BLaER1 treated with 17β-estradiol and CSF1 and Interleukin-3, amounts not matched to agents 10 nM and 100 nM (cell line): ENCODE measurements around the gene SPOCK3.
"Not testable (repeated sequence)": the region's sequence is repeated elsewhere in the genome, so short reads cannot be mapped to it uniquely, and the experiment has no call there.

Experiments
- H3K27ac ChIP-seq, 11 experiments: shearing (Covaris generic); formaldehyde crosslinking; 2 replicates each; pipeline ENCODE4 v1.8.1; 2022
- H3K27me3 ChIP-seq, 11 experiments: shearing (Covaris generic); formaldehyde crosslinking; 2 replicates each; pipeline ENCODE4 v1.8.1; 2022
- H3K36me3 ChIP-seq, 11 experiments: shearing (Covaris generic); formaldehyde crosslinking; 2 replicates each; pipeline ENCODE4 v1.8.1; 2022
- H3K4me1 ChIP-seq, 10 experiments: shearing (Covaris generic); formaldehyde crosslinking; 2 replicates each; pipeline ENCODE4 v1.8.1; 2022
- H3K4me2 ChIP-seq, 11 experiments: shearing (Covaris generic); formaldehyde crosslinking; 2 replicates each; pipeline ENCODE4 v1.8.1; 2022
- H3K4me3 ChIP-seq, 10 experiments: shearing (Covaris generic); formaldehyde crosslinking; 2 replicates each; pipeline ENCODE4 v1.8.1; 2022
- H3K9ac ChIP-seq, 11 experiments: shearing (Covaris generic); formaldehyde crosslinking; 2 replicates each; pipeline ENCODE4 v1.8.1; 2022
- H3K9me3 ChIP-seq, 11 experiments: shearing (Covaris generic); formaldehyde crosslinking; replicated peaks in 1 of 11; 2 replicates each; pipeline ENCODE4 v1.8.1; 2022
- H4K20me1 ChIP-seq, 11 experiments: shearing (Covaris generic); formaldehyde crosslinking; 2 replicates each; pipeline ENCODE4 v1.8.1; 2022
- Cebpa-rat ChIP-seq, 11 experiments: shearing (Covaris generic); IDR thresholded peaks; 2 replicates each; pipeline ENCODE4 v1.8.1; 2022

Gene SPOCK3

DNA sequence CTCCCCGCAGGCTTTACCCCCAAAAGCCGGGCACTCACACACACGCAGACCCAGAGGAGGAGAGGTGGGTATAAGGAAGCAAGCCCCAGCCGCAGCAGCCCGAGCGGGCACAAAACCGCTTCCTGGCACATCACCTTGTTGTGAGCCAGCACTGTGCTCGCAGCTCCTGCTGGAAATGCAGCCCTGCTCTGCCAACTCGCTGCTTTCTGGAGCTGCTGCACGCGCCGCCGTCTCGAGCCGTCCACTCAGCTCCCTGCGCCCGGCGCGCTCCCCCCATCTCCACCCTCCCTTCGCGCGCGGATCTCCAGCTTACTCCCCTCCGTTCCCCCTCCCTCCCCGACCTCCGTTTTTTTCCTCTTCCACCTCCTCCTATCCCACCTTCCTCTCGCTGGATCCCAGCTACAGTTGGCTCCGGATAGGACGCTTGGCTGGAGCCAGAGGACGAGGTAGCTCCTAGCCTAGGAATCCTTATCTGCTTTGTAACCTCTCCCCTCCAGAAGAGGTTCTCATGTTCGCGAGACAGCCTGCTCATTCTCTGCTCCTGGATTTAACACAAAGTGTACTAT lies at the start of gene SPOCK3:
Gene SPOCK3, minus strand, starts transcription at position 179 of the 566 bp plus-strand sequence.
- Histone ChIP-seq H3K27me3 (peaks cover 27 to 41% (median 32%) of the 10 kb centered on the region in 11 experiments), H3K9ac (peak within 1 kb of the TSS; percentile 47 to 74 (median 69); a peak in 21 of 22 replicates), H3K36me3 (no peaks in the 10 kb centered on the region), H3K4me1 (peaks cover 0 to 9% (median 0%) of the 10 kb centered on the region in 10 experiments; a peak in 2 of 20 replicates), H3K27ac (peak within 1 kb of the TSS in 6 of 11 experiments; percentile 32 to 71 (median 52); a peak in 11 of 22 replicates), H3K4me3 (peak within 1 kb of the TSS; percentile 67 to 77 (median 70)), H3K4me2 (peak within 1 kb of the TSS; percentile 91 to 99 (median 96)), H3K9me3 (no peaks in the 10 kb centered on the region), H4K20me1 (no peaks in the 10 kb centered on the region)
- no peak for TF ChIP-seq Cebpa-rat (IDR thresholded peaks at IDR 0.05)

DNA sequence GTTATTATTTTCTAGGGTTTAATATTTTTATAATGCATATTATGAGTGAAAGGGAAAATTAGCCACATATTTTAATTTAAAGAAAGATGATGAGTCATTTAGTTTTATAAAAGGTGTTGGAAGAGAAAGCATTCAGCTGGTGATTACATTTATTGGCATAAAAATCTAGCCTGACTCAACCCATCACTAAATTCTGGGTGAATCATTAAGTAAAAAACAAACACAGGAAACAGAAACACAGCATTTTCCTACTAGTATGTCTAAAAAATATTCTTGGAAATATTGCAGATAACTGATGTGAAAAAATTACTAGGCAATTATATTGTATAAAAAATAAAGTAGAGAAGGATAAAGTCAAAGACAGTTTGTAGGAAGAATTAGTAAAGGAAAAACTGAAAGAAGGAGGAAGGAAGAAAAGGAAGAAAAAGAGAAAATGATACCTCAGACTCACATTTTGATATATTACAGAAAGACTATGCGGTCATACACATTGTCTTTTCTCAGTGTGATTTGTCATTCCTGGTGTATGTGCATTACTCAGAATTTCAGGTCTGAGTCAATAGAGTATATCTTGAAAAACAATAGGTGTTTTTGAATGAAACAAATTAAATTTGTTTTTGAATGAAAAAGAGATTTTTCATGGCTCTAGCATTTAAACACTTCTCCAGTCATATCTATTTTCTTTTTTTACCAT lies 48.0 kb upstream of the SPOCK3 start:
- TF ChIP-seq Cebpa-rat (IDR thresholded peaks at IDR 0.05), result no peak
- Histone ChIP-seq H3K27me3 (no peaks in the 10 kb centered on the region), H4K20me1 (no peaks in the 10 kb centered on the region), H3K4me1 (peaks cover 0 to 5% (median 0%) of the 10 kb centered on the region in 10 experiments; a peak in 2 of 20 replicates), H3K27ac (no peak overlapping the region), H3K4me3 (no peak overlapping the region), H3K9me3 (0 out of 22 replicates have a peak, but pooled peaks cover 0 to 4% (median 0%) of the 10 kb centered on the region in 11 experiments), H3K9ac (no peak overlapping the region), H3K4me2 (no peak overlapping the region), H3K36me3 (no peaks in the 10 kb centered on the region)

DNA sequence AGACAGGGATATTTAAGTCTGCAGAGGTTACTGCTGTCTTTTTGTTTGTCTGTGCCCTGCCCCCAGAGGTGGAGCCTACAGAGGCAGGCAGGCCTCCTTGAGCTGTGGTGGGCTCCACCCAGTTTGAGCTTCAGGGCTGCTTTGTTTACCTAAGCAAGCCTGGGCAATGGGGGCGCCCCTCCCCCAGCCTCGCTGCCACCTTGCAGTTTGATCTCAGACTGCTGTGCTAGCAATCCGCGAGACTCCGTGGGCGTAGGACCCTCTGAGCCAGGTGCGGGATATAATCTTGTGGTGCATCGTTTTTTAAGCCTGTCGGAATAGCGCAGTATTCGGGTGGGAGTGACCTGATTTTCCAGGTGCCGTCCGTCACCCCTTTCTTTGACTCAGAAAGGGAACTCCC lies 47.3 kb upstream of the SPOCK3 start:
- H3K27ac ChIP-seq, H3K4me3 ChIP-seq, H3K4me2 ChIP-seq, H3K9ac ChIP-seq, H3K4me1 ChIP-seq, H3K27me3 ChIP-seq, H3K9me3 ChIP-seq, H4K20me1 ChIP-seq, H3K36me3 ChIP-seq: not testable (repeated sequence)

DNA sequence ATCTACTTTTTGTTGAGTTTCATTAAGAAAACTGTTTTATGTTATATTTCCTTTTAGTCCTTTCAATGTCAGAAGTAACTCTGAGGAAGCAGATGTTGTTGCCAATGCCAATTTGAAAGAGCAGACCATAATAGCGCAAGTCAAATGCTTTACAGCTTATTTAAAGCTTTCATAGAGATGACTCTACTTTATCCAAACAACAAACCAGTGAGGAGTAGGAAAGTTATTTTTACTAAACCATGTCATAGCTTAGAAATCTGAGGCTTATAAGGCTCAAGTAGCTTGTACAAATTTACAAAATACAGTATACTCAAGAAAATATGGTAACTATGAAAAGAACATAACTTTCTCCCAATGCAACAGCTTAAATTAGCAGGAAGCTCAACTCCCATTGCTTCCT lies 40.1 kb upstream of the SPOCK3 start:
- no peak for TF ChIP-seq Cebpa-rat (IDR thresholded peaks at IDR 0.05)
- no peak overlapping the region for H3K4me3 ChIP-seq
- no peak overlapping the region for H3K9ac ChIP-seq
- no peak overlapping the region for H3K4me2 ChIP-seq
- peaks cover 0 to 6% (median 0%) of the 10 kb centered on the region in 10 experiments; a peak in 1 of 20 replicates for H3K4me1 ChIP-seq
- H4K20me1 ChIP-seq, result no peaks in the 10 kb centered on the region
- no peaks in the 10 kb centered on the region for H3K9me3 ChIP-seq
- no peaks in the 10 kb centered on the region for H3K27me3 ChIP-seq
- H3K27ac ChIP-seq, result no peak overlapping the region
- no peaks in the 10 kb centered on the region for H3K36me3 ChIP-seq

DNA sequence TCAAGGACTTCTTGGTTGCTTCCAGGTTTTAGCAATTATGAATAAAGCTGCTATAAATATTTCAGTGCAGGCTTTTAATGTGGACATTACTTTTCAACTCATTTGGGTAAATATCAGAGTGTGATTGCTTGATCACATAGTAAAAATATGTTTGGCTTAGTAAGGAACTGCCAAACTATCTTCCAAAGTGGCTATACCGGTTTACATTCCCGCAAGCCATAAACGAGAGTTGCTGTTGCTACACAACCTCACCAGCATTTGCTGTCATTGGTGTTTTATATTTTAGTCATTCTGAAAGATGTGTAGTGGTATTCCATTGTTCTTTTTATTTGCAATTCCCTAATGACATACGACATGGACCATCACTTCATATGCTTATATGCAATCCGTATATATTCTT lies 30.9 kb upstream of the SPOCK3 start:
- Histone ChIP-seq H3K27me3 (no peaks in the 10 kb centered on the region), H3K36me3 (no peaks in the 10 kb centered on the region), H3K4me2 (no peak overlapping the region), H3K4me3 (no peak overlapping the region), H3K4me1 (no peaks in the 10 kb centered on the region), H3K27ac (no peak overlapping the region), H3K9ac (no peak overlapping the region), H3K9me3 (no peaks in the 10 kb centered on the region), H4K20me1 (no peaks in the 10 kb centered on the region)
- no peak for TF ChIP-seq Cebpa-rat (IDR thresholded peaks at IDR 0.05)

DNA sequence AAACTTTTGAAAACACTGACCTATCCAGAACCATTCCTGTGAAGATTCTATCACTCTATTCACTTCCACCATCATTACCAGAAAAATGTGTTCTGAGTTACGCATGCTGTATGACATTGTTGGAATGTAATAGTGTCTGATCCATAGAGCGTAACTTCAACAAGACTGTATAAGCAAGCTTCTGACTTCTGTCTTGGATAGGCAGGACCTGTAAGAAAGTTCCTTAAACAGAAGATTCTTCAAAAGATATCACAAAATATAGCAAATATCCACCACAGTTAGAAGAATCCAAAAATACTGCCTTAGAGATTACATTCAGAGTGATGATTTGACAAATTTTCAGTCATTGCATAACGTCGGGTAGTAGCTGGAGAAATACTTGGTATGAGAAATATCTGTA lies 14.0 kb upstream of the SPOCK3 start:
- Histone ChIP-seq H3K4me2 (no peak overlapping the region), H3K4me1 (no peaks in the 10 kb centered on the region), H4K20me1 (no peaks in the 10 kb centered on the region), H3K36me3 (no peaks in the 10 kb centered on the region), H3K27ac (no peak overlapping the region), H3K4me3 (no peak overlapping the region), H3K27me3 (no peaks in the 10 kb centered on the region), H3K9ac (no peak overlapping the region), H3K9me3 (peaks cover 0 to 7% (median 0%) of the 10 kb centered on the region in 11 experiments; a peak in 3 of 22 replicates)
- TF ChIP-seq Cebpa-rat (IDR thresholded peaks at IDR 0.05), result no peak

DNA sequence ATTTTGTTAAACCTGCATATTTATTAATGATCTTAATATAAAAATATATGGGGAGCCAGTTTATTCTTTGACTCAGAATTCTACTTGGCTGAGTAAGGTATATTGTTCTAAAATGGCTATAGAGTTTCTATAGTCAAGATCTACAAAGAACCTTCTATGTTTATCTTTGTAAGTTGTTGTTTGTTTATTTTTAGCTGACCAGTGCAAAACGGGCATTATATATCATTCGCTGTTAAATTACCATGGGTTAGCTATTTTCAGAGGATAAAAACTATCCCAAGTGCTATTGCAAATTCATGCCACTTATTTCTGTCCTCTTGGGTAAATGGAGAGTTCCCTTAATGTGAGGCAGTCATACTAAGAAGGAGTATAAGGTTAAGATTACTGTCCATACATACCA lies 5.3 kb upstream of the SPOCK3 start:
- Histone ChIP-seq H4K20me1 (no peaks in the 10 kb centered on the region), H3K4me2 (no peak overlapping the region), H3K4me1 (peaks cover 0 to 3% (median 0%) of the 10 kb centered on the region in 10 experiments; a peak in 2 of 20 replicates), H3K9me3 (peaks cover 0 to 7% (median 0%) of the 10 kb centered on the region in 11 experiments; a peak in 2 of 22 replicates), H3K9ac (no peak overlapping the region), H3K36me3 (no peaks in the 10 kb centered on the region), H3K4me3 (no peak overlapping the region), H3K27ac (no peak overlapping the region), H3K27me3 (peaks cover 9 to 20% (median 14%) of the 10 kb centered on the region in 11 experiments)
- no peak for TF ChIP-seq Cebpa-rat (IDR thresholded peaks at IDR 0.05)

DNA sequence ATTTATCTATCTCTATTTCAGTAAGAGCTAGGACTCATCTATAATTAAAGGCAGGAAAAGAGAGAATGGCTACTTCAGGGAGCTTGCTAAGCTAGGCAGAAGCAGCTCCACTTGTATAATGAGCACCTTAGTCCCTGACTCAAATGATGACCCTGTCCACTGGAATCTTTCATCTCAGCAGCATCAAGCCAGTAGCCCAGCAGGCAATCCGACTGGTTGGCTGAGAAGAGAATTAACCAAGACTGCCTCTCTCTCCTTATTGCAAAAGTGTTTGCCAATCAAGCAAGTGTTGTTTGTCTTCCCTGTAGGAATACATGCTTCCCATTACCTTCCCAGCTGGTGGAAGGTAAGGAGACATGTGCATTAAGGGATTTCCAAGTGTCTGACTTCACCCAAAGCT lies 3.9 kb upstream of the SPOCK3 start:
- H3K27ac ChIP-seq, result no peak overlapping the region
- H3K9me3 ChIP-seq, result no peaks in the 10 kb centered on the region; a peak in 2 of 22 replicates
- peaks cover 0 to 9% (median 0%) of the 10 kb centered on the region in 10 experiments; a peak in 2 of 20 replicates for H3K4me1 ChIP-seq
- H3K27me3 ChIP-seq, result peaks cover 23 to 34% (median 28%) of the 10 kb centered on the region in 11 experiments
- H3K4me2 ChIP-seq, result no peak overlapping the region
- no peak overlapping the region for H3K9ac ChIP-seq
- no peaks in the 10 kb centered on the region for H3K36me3 ChIP-seq
- H3K4me3 ChIP-seq, result no peak overlapping the region
- TF ChIP-seq Cebpa-rat (IDR thresholded peaks at IDR 0.05), result no peak
- H4K20me1 ChIP-seq, result no peaks in the 10 kb centered on the region

DNA sequence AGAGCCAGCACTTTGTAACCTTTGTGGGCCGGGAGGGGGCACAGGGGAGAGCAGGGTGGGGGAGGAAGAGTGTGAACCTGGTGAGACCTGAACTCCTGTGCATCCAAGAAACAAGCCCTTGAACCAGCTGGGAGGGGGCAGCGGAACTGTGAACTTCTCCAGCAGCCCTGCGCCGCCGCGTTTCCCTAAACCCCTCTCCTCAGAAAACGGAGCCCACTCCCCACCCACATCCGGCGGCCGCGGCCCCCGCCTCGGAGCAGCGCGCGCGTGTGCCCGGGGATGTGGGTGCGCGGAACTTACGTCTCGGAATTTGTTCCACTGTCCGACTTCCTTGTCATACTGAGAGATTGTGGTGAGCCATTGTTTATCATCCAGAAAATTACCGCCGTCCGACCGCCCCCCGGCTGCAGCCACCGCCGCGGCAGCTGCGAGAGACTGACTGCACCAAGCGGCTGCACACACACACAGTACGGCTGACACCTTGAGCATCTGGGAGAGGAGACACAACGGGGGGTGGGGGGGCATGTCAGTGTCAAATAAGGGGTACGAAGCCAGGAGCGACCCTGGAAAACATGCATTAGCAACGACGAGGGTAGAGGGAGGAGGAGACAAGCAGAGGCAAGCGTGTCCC lies 494 bp downstream of the SPOCK3 start:
- H3K9me3 ChIP-seq, result no peaks in the 10 kb centered on the region
- H3K27me3 ChIP-seq, result peaks cover 27 to 41% (median 32%) of the 10 kb centered on the region in 11 experiments
- peak overlapping the region; percentile 91 to 99 (median 96) for H3K4me2 ChIP-seq
- H3K4me3 ChIP-seq, result peak overlapping the region; percentile 67 to 77 (median 70)
- H3K36me3 ChIP-seq, result no peaks in the 10 kb centered on the region
- no peak for TF ChIP-seq Cebpa-rat (IDR thresholded peaks at IDR 0.05)
- H3K27ac ChIP-seq, result peak overlapping the region in 6 of 11 experiments; percentile 32 to 71 (median 52); a peak in 11 of 22 replicates
- peak overlapping the region; percentile 47 to 74 (median 69); a peak in 21 of 22 replicates for H3K9ac ChIP-seq
- peaks cover 0 to 9% (median 0%) of the 10 kb centered on the region in 10 experiments; a peak in 2 of 20 replicates for H3K4me1 ChIP-seq
- no peaks in the 10 kb centered on the region for H4K20me1 ChIP-seq
